Gastroesophageal sphincter (tissue), 4 donors: Measurements from ENCODE around the gene CLSTN3. TPM values are rescaled to one million over a fixed set of nuclear protein-coding genes. Genes with fewer than 3 reads are reported as not detected.
A peak's percentile ranks its signal among the peaks of the same experiment; 100 is the strongest.

Experiments
- ATAC-seq: fragments of 150-250 bp; one replicate; pipeline ENCODE4 v1.9.1; 2016; ENCODE audit warnings: mild to moderate bottlenecking, moderate library complexity
- H3K27ac ChIP-seq, 4 donors: fragments of 200-600 bp; sonication (generic) in 3 of 4; 1 replicate in 3 of 4; 2 replicates in 1 of 4; pipeline ENCODE4 v1.5.1; 2016 to 2019
- H3K27me3 ChIP-seq: fragments of 200-600 bp; sonication (generic); one replicate; pipeline ENCODE4 v1.5.1; 2019
- H3K36me3 ChIP-seq, 2 donors: fragments of 200-600 bp; sonication (generic); one replicate each; pipeline ENCODE4 v1.5.1; 2019; ENCODE audit warnings: control low read depth in 1 of 2
- H3K4me1 ChIP-seq, 3 donors: fragments of 200-600 bp; sonication (generic); 1 replicate in 2 of 3; 2 replicates in 1 of 3; pipeline ENCODE4 v1.5.1; 2016 to 2019; ENCODE audit warnings: control low read depth in 2 of 3
- H3K4me3 ChIP-seq, 2 donors: fragments of 200-600 bp; sonication (generic); one replicate each; pipeline ENCODE4 v1.5.1; 2019; ENCODE audit warnings: mild to moderate bottlenecking in 1 of 2, moderate library complexity in 1 of 2
- H3K9me3 ChIP-seq, 3 donors: fragments of 200-600 bp; sonication (generic); one replicate each; pipeline ENCODE4 v1.5.1; 2017 to 2019; ENCODE audit warnings: control low read depth in 2 of 3
- CTCF ChIP-seq, 4 experiments: fragments of 200-600 bp in 2 of 4; fragments of 450-650 bp in 2 of 4; sonication (generic) in 1 of 4; IDR thresholded peaks; one replicate each; pipeline ENCODE4 v1.5.1; 2017 to 2019; ENCODE audit warnings: antibody characterized with exemption in 4 of 4, mild to moderate bottlenecking in 2 of 4, moderate library complexity in 2 of 4
- EP300 ChIP-seq: sonication (generic); formaldehyde crosslinking; IDR thresholded peaks from one replicate; pipeline ENCODE4 v1.6.1; 2017; ENCODE audit warnings: antibody characterized with exemption, mild to moderate bottlenecking
- POLR2A ChIP-seq, 2 donors: fragments of 450-650 bp; IDR thresholded peaks; one replicate each; pipeline ENCODE4 v1.6.1; 2017; ENCODE audit warnings: antibody characterized with exemption in 2 of 2, mild to moderate bottlenecking in 2 of 2, moderate library complexity in 1 of 2
- POLR2AphosphoS5 ChIP-seq: sonication (generic); formaldehyde crosslinking; IDR thresholded peaks from one replicate; pipeline ENCODE4 v1.6.1; 2017; ENCODE audit warnings: antibody characterized with exemption
- WGBS, 2 donors: methylation state at CpG; one replicate each; pipeline ENCODE4 v1.1.5; 2018; ENCODE audit warnings: low coverage in 1 of 2; 5-methylcytosine and 5-hydroxymethylcytosine counted together
- total RNA-seq, 4 donors: library from RNA; depleted of rRNA; stranded (reverse); fragments of >200 nt; gene quantifications; one replicate each; pipeline ENCODE4 v1.1.0, GENCODE V29; 2016

CLSTN3 gene
- total RNA-seq, 4 donors from 2014 or later = 13.9 to 34.3 (median 17.4) TPM

- Histone ChIP-seq H3K27me3 (no peaks in the 10 kb centered on the region), H3K4me3 (peak overlapping the region; percentile 40 to 65), H3K9me3 (no peaks in the 10 kb centered on the region), H3K36me3 (peaks cover 0 to 27% of the 10 kb centered on the region in 2 donors), H3K4me1 (peaks cover 0 to 51% (median 5%) of the 10 kb centered on the region in 3 donors), H3K27ac (peak overlapping the region; percentile 89 to 97 (median 96))
- TF ChIP-seq EP300 = no peak
- peak; percentile 4 for TF ChIP-seq POLR2AphosphoS5
- WGBS, 2 donors = 4 to 23% methylated on average over 3 of the region's 3 CpGs
- ATAC-seq = no peak
Measured at GRCh38 chr12:7107636-7108002, 22.6 kb upstream of the CLSTN3 start.

- peak overlapping the region; percentile 89 to 97 (median 96) for H3K27ac ChIP-seq
- TF ChIP-seq EP300 (no peak), POLR2A (IDR thresholded peaks at IDR 0.05) (peak; percentile 58 to 63), POLR2AphosphoS5 (peak; percentile 64)
- H3K9me3 ChIP-seq = no peaks in the 10 kb centered on the region
- peak; percentile 86 for ATAC-seq
- peak overlapping the region; percentile 40 to 65 for H3K4me3 ChIP-seq
- H3K27me3 ChIP-seq = no peaks in the 10 kb centered on the region
- WGBS, 2 donors = 0 to 2% methylated on average over 7 to 11 of the region's 30 CpGs
- peaks cover 0 to 52% (median 9%) of the 10 kb centered on the region in 3 donors for H3K4me1 ChIP-seq
- H3K36me3 ChIP-seq = peaks cover 0 to 22% of the 10 kb centered on the region in 2 donors
Measured at GRCh38 chr12:7108003-7108795, 22.0 kb upstream of the CLSTN3 start.

- TF ChIP-seq CTCF (IDR thresholded peaks at IDR 0.05) = peak; percentile 98 to 99 (median 98)
- no peak for TF ChIP-seq EP300
- peak; percentile 98 for TF ChIP-seq POLR2AphosphoS5
- TF ChIP-seq POLR2A (IDR thresholded peaks at IDR 0.05) = peak; percentile 35 to 61
- Histone ChIP-seq H3K9me3 (no peaks in the 10 kb centered on the region), H3K4me1 (peaks cover 0 to 56% (median 12%) of the 10 kb centered on the region in 3 donors), H3K36me3 (peaks cover 0 to 14% of the 10 kb centered on the region in 2 donors), H3K27ac (peak within 1 kb of the TSS; percentile 89 to 97 (median 96)), H3K27me3 (no peaks in the 10 kb centered on the region), H3K4me3 (peak within 1 kb of the TSS; percentile 40 to 65)
- ATAC-seq = peak; percentile 92
- WGBS, 2 donors = 0 to 17% methylated on average over 9 to 14 of the region's 23 CpGs
Measured at GRCh38 chr12:7108796-7109571, 21.2 kb upstream of the CLSTN3 start, which contains the start of gene C1RL. C1RL (minus strand) TSS chr12:7109214; CDS start chr12:7109180, 34 bp downstream.

GRCh38 chr12:7109572-7109920 is 20.6 kb upstream of the CLSTN3 start:
- Histone ChIP-seq H3K36me3 (peaks cover 0 to 9% of the 10 kb centered on the region in 2 donors), H3K27me3 (no peaks in the 10 kb centered on the region), H3K9me3 (no peaks in the 10 kb centered on the region), H3K4me3 (peak overlapping the region in 1 of 2 donors; percentile 65), H3K4me1 (peaks cover 0 to 56% (median 12%) of the 10 kb centered on the region in 3 donors), H3K27ac (peak overlapping the region in 3 of 4 donors; percentile 95 to 97 (median 96))
- no peak for TF ChIP-seq EP300
- no peak for TF ChIP-seq CTCF (IDR thresholded peaks at IDR 0.05)
- TF ChIP-seq POLR2A (IDR thresholded peaks at IDR 0.05) = no peak
- TF ChIP-seq POLR2AphosphoS5 = no peak
- 20% methylated on average over 1 of the region's 5 CpGs; no CpG with 5 or more reads in 1 of the 2 donors for WGBS, 2 donors
- no peak for ATAC-seq

GRCh38 chr12:7110661-7111060 is 19.5 kb upstream of the CLSTN3 start:
- ATAC-seq = no peak
- peaks cover 0 to 12% of the 10 kb centered on the region in 2 donors for H3K36me3 ChIP-seq
- 80 to 81% methylated on average over 2 to 4 of the region's 5 CpGs for WGBS, 2 donors
- TF ChIP-seq POLR2AphosphoS5 (no peak), EP300 (no peak), CTCF (IDR thresholded peaks at IDR 0.05) (no peak), POLR2A (IDR thresholded peaks at IDR 0.05) (no peak)
- no peak overlapping the region for H3K4me3 ChIP-seq
- H3K27ac ChIP-seq = no peak overlapping the region
- no peaks in the 10 kb centered on the region for H3K9me3 ChIP-seq
- no peaks in the 10 kb centered on the region for H3K27me3 ChIP-seq
- H3K4me1 ChIP-seq = peaks cover 0 to 56% (median 12%) of the 10 kb centered on the region in 3 donors
